ENCODE data around the gene TTLL7. TPM values are rescaled to one million over a fixed set of nuclear protein-coding genes. Genes with fewer than 3 reads are reported as not detected.

Gene TTLL7
- total and polyA plus RNA-seq, 12 donors: 0.06 to 7.6 (median 2.6) TPM

GRCh38 chr1:83889707-83890106, 109.2 kb downstream of the TTLL7 start:
- H3K4me1 ChIP-seq (replicated peaks in 1 of 2): no peaks in the 10 kb centered on the region
- no peaks in the 10 kb centered on the region for H3K27me3 ChIP-seq
- no peak overlapping the region for H3K4me3 ChIP-seq
- intact Hi-C loops (cut with DNase I): no loop called here
- no peak for DNase-seq
- H3K27ac ChIP-seq: no peak overlapping the region
- no peak for TF ChIP-seq CTCF (IDR thresholded peaks at IDR 0.05)
- no peaks in the 10 kb centered on the region for H3K9me3 ChIP-seq (replicated peaks in 1 of 3)
- no peaks in the 10 kb centered on the region for H3K36me3 ChIP-seq (replicated peaks in 1 of 2)
- WGBS, 4 donors: 58 to 78% (median 65%) methylated on average over 2 of the region's 2 CpGs

GRCh38 chr1:83887483-83887882, 111.4 kb downstream of the TTLL7 start:
- H3K4me3 ChIP-seq: no peak overlapping the region
- no peak overlapping the region for H3K27ac ChIP-seq
- no peak for TF ChIP-seq POLR2A (IDR thresholded peaks at IDR 0.05)
- TF ChIP-seq CTCF (IDR thresholded peaks at IDR 0.05): no peak
- no peaks in the 10 kb centered on the region for H3K36me3 ChIP-seq (replicated peaks in 1 of 2)
- H3K4me1 ChIP-seq (replicated peaks in 1 of 2): no peaks in the 10 kb centered on the region
- no peaks in the 10 kb centered on the region for H3K27me3 ChIP-seq
- no peaks in the 10 kb centered on the region for H3K9me3 ChIP-seq (replicated peaks in 1 of 3)
- intact Hi-C loops (cut with DNase I): no loop called here
- no peak for DNase-seq
- 80 to 91% (median 85%) methylated on average over 3 of the region's 3 CpGs for WGBS, 4 donors

- intact Hi-C loops (cut with DNase I): no loop called here
Measured at GRCh38 chr1:83883979-83884378, 115.0 kb downstream of the TTLL7 start.

GRCh38 chr1:83882906-83883305, 116.0 kb downstream of the TTLL7 start:
- Histone ChIP-seq H3K36me3 (replicated peaks in 1 of 2) (no peaks in the 10 kb centered on the region), H3K9me3 (replicated peaks in 1 of 3) (no peaks in the 10 kb centered on the region), H3K4me3 (no peak overlapping the region), H3K4me1 (replicated peaks in 1 of 2) (no peaks in the 10 kb centered on the region), H3K27me3 (no peaks in the 10 kb centered on the region), H3K27ac (no peak overlapping the region)
- peak in 3 of 7 donors; percentile 3 to 63 (median 14) for DNase-seq
- intact Hi-C loops (cut with DNase I): no loop called here
- TF ChIP-seq POLR2A (IDR thresholded peaks at IDR 0.05) (no peak), CTCF (IDR thresholded peaks at IDR 0.05) (peak in 1 of 6 experiments; percentile 18)
- WGBS, 4 donors: 22 to 49% (median 40%) methylated on average over 2 of the region's 2 CpGs

More at GRCh38 chr1:83883979-83884378, 115.0 kb downstream of the TTLL7 start:
- Histone ChIP-seq H3K4me1 (replicated peaks in 1 of 2) (no peaks in the 10 kb centered on the region), H3K27me3 (no peaks in the 10 kb centered on the region), H3K4me3 (no peak overlapping the region), H3K27ac (no peak overlapping the region), H3K9me3 (replicated peaks in 1 of 3) (no peaks in the 10 kb centered on the region), H3K36me3 (replicated peaks in 1 of 2) (no peaks in the 10 kb centered on the region)
- TF ChIP-seq POLR2A (IDR thresholded peaks at IDR 0.05): no peak
- no peak for TF ChIP-seq CTCF (IDR thresholded peaks at IDR 0.05)
- DNase-seq: no peak
